ENCODE measurements around the gene SBNO2.
"Not testable (repeated sequence)": the region's sequence is repeated elsewhere in the genome, so short reads cannot be mapped to it uniquely, and the experiment has no call there.

The SBNO2 gene

GRCh38 chr19:1133471-1133929, 40.6 kb downstream of the SBNO2 start:
- peak; percentile 92 for DNase-seq

- peak; percentile 61 for DNase-seq
Measured at GRCh38 chr19:1132552-1133383, 41.3 kb downstream of the SBNO2 start.

DNA sequence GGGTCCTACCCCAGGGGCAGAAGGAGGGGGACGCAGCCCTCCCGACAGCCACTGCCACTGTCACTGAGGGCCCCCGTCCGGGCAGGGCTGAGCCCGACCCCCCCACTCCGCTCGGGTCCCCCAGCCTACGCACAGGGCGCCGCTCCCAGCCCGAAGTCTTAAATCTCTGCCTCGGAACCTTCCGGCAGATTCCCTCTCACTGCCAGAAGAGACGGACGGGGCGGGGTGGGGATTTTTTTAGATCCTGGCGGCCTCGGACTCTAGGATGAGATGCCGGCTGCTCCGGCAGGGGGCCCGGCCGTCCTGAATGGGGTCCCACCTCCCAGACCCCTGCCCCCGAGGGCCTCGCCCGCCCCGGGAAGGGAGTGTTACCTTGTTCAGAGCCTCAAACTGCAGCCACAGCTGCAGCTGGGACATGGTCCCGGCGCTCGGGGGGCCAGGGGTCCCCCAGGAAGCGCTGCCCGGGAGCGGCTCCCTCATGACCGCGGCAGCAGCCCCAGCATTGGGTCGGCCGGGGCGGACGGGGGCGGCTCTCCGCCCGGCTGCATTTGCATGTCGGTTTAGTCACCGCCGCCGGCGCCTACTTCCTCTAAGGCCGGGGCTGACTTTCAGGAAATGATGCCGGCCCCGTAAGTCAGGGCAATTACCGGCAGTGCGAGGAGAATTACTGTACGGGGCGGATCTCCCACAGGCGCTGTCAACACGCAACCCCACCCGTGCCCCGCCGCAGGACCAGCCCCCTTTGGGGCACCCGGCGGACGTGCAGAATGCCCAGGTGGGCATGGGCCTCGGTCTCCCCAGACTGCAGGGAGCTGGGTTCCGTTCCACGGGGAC, 42.1 kb downstream of the SBNO2 start:
- peak; percentile 96 for DNase-seq

- peak; percentile 79 for DNase-seq
Measured at GRCh38 chr19:1130771-1131717, 43.0 kb downstream of the SBNO2 start.

DNA sequence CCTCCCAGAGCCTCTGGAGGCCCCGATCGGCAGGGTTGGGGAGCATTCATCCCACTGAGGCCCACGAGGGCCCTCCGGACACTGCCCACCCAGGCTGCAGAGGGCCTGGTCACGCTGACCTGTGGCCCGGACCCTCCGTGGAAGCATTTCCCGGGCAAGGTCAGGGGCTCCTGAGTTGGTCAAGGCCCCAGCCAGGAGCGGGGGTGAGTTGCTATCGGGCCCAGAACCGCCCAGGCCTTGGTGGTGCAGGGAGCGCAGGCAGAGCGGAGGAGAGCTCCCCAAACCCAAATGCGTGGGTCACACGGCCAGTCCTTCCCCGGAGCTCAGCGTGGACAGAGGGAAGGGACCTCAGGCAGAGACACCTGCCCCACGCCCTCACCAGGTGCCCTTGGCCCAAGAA, 44.5 kb downstream of the SBNO2 start:
- DNase-seq = no peak

- DNase-seq = not testable (repeated sequence)
Measured at GRCh38 chr19:1129084-1129483, 45.0 kb downstream of the SBNO2 start.

GRCh38 chr19:1128106-1128505, 46.0 kb downstream of the SBNO2 start:
- no peak for DNase-seq

DNA sequence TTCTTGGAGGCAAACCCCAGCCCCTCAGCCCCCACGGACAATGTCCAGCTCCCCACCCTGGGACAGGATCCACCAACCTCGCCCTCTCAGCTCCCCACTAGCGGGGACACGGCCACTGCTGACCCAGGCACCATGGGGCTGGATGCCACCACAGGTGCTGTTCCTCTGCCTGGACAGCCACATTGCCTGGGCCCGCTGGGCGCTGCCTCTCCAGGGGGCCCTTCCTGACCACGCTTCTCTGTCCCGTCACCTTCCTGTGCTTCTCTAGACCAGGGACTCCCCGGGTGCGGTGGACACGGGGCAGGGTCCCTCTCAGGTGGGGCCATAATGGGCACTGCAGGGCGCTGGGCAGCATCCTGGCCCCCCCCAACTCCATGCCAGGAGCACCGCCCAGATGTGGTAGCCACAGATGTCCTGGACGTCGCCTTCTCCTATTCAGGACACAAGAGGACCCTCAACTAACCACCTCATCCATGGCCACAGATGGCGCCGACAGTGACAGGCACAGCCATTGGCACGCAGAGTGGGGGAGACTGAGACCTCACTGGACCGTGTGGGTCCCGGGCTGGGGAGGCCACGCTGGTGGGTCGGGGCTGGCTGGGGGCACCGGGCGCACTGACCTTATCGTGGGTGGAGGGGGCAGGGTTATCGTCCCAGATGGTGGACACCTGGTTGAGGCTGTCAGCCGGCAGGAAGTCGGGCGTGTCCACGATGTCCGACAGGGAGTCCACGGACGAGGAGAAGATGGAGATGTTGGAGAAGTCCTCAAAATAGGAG, 46.9 kb downstream of the SBNO2 start:
- DNase-seq = no peak

GRCh38 chr19:1125601-1126467, 48.2 kb downstream of the SBNO2 start:
- DNase-seq = no peak

DNA sequence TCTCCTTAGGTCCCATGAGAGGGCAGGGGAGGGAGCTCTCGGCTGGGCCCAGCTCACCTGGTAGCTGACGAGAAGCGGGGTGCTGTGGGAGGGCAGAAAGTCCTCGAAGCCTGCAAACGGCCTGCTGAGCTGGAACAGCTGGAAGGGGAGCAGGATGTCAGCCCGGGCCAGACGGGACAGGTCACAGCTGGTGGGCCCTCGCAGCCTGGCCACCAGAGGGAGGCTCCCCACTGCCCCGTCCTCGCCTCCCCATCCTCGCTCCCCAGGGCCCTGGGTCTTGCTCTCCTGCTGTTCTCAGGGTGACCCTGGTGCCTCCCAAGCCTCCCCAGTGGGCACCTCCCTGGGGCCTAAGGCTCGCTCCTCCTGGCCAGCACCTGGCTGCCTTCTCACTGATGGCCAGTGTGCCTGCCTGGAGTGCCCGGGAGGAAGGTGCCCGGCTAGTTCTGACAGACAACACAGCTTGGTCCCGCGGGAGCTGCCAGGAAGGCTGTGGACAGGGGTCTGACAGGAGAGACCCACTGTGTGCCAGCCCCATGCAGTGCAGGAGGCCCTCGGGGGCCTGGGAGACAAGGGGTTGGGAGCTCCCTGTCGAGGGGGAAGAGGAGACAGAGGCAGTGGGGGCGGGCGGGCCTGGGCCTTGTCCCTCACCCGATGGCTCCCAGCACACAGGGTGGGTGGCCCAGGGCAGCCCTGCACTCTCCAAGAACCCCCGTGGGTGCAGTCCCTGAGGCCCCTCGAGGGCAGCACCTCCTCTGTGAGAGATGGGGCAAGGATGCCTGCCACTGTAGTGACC, 50.0 kb downstream of the SBNO2 start:
- DNase-seq = no peak

DNA sequence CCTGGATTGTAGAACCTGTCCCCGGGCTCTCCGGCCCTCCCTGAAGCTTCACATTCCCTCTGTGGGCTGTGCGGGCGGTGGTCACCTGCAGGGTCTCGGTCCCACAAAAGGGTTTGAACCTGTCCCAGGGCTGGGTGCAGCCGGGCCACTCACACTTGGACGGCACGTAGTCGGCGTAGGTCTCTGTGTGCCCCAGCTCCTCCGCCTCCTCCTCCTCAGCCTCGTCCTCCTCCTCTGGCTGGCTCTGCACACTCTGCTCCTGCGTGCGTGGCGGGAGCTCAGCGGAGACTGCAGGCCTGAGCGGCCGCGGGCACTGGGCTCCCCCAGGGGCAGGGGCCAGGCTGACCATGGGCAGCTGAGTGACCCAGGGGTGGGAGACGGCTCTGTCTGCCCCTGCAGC, 50.7 kb downstream of the SBNO2 start:
- no peak for DNase-seq

DNA sequence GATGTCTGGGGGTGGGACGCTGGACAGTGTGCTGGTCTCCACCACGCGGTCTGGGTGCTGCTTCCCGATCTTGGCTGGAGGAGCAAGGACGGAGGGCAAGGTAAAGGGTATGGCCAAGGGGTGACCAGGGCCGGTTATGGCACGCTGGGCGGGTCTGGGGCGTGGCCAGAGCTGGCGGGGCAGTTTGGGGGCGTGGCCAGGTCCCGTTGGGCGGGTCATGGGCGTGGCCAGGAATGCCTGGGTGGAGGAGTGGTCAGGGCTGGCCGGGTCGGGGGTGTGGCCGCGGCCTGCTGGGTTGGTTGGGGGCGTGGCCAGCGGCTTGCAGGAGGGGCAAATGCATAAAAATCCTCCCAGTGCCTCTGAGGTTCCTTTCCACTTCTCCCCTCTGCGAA, 51.1 kb downstream of the SBNO2 start:
- DNase-seq = peak; percentile 43

- no peak for DNase-seq
Measured at GRCh38 chr19:1122021-1122971, 51.8 kb downstream of the SBNO2 start.

- no peak for DNase-seq
Measured at GRCh38 chr19:1121395-1121794, 52.7 kb downstream of the SBNO2 start.

DNA sequence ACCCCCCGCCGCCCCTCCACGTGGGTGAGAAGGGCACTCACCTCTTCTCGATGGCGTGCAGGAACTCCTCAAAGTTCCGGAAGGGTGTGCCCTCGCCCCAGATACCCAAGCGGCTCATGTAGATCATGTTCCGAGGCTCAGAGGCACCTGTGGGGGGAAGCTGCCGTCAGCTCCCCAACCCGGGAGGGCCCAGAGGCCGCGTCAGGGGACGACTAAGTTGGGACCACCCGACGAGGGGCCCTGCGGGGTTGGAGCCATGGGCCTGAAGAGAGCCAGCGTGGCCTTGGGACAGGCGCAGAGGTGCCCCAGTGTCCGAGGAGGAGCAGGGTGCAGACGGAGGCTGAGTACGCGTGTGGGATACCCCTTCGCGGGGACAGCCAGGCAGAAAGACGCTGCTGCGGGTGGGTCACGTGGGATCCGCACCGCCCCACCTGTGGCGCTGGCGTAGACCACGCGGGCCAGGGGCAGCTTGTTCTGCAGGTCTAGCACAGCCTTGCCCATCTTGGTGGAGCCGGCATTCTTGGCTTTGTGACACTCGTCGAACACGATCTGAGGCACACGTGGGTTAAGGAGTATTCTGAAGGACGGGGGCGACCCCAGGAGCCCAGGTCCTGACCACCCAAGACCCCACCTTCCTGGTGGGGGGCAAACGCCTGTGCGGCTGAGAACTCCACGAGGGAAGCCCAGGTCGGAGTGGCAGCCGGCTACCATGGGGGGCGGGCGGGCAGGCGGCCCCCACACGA, 54.4 kb downstream of the SBNO2 start:
- DNase-seq = no peak

GRCh38 chr19:1118999-1119398, 55.1 kb downstream of the SBNO2 start:
- DNase-seq = no peak

- no peak for DNase-seq
Measured at GRCh38 chr19:1117654-1118053, 56.4 kb downstream of the SBNO2 start.
